HL-60 (cell line): ENCODE measurements around the gene CDH6.

ENCODE experiments used
- DNase-seq, 2 experiments: peaks; one replicate each; pipeline ENCODE4 v3.0.0-alpha.2; 2010 to 2020; ENCODE audit warnings: low read depth in 1 of 2, low spot score in 1 of 2
- H3K27ac ChIP-seq: fragments of 250-450 bp; sonication (Bioruptor Pico); replicated peaks from 2 replicates; pipeline ENCODE4 v1.5.1; 2020; ENCODE audit warnings: mild to moderate bottlenecking, moderate library complexity
- H3K27me3 ChIP-seq: fragments of 250-450 bp; sonication (Bioruptor Pico); 2 replicates; pipeline ENCODE4 v1.5.1; 2021; ENCODE audit warnings: mild to moderate bottlenecking, moderate library complexity; ENCODE audit not compliant: insufficient read depth, poor library complexity, severe bottlenecking
- H3K4me3 ChIP-seq: replicated peaks from 2 replicates; pipeline ENCODE4 v1.5.1; 2011; ENCODE audit warnings: mild to moderate bottlenecking, control low read depth, low read length; ENCODE audit not compliant: insufficient read depth
- CTCF ChIP-seq: IDR thresholded peaks from one replicate; pipeline ENCODE4 v1.5.1; 2011; ENCODE audit warnings: low read length, control low read depth, inconsistent platforms; ENCODE audit not compliant: insufficient read depth
- GABPA ChIP-seq: IDR thresholded peaks from 2 replicates; pipeline ENCODE4 v1.6.1; 2012; ENCODE audit warnings: low read depth
- POLR2AphosphoS5 ChIP-seq: IDR thresholded peaks from 2 replicates; pipeline ENCODE4 v1.6.1; 2012; ENCODE audit warnings: low read depth
- SPI1 ChIP-seq: IDR thresholded peaks from 2 replicates; pipeline ENCODE4 v1.6.1; 2012; ENCODE audit warnings: low read depth, mild to moderate bottlenecking, borderline replicate concordance
- TF ChIP-seq, protein P1 (sequence below): IDR thresholded peaks from 2 replicates; pipeline ENCODE4 v1.6.1; 2012; ENCODE audit warnings: low read depth; ENCODE audit not compliant: insufficient replicate concordance

Gene CDH6

GRCh38 chr5:31225613-31226012 is 32.1 kb downstream of the CDH6 start:
- H3K27me3 ChIP-seq: no peaks in the 10 kb centered on the region
- no peak overlapping the region for H3K4me3 ChIP-seq
- TF ChIP-seq CTCF (no peak), GABPA (no peak), SPI1 (no peak), POLR2AphosphoS5 (no peak)
- TF ChIP-seq, protein P1, sequence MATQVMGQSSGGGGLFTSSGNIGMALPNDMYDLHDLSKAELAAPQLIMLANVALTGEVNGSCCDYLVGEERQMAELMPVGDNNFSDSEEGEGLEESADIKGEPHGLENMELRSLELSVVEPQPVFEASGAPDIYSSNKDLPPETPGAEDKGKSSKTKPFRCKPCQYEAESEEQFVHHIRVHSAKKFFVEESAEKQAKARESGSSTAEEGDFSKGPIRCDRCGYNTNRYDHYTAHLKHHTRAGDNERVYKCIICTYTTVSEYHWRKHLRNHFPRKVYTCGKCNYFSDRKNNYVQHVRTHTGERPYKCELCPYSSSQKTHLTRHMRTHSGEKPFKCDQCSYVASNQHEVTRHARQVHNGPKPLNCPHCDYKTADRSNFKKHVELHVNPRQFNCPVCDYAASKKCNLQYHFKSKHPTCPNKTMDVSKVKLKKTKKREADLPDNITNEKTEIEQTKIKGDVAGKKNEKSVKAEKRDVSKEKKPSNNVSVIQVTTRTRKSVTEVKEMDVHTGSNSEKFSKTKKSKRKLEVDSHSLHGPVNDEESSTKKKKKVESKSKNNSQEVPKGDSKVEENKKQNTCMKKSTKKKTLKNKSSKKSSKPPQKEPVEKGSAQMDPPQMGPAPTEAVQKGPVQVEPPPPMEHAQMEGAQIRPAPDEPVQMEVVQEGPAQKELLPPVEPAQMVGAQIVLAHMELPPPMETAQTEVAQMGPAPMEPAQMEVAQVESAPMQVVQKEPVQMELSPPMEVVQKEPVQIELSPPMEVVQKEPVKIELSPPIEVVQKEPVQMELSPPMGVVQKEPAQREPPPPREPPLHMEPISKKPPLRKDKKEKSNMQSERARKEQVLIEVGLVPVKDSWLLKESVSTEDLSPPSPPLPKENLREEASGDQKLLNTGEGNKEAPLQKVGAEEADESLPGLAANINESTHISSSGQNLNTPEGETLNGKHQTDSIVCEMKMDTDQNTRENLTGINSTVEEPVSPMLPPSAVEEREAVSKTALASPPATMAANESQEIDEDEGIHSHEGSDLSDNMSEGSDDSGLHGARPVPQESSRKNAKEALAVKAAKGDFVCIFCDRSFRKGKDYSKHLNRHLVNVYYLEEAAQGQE: no peak
- no peak for DNase-seq
- no peak overlapping the region for H3K27ac ChIP-seq

- TF ChIP-seq CTCF (no peak), SPI1 (no peak), GABPA (no peak), POLR2AphosphoS5 (no peak)
- TF ChIP-seq, protein P1: no peak
- Histone ChIP-seq H3K27ac (no peak overlapping the region), H3K27me3 (no peaks in the 10 kb centered on the region), H3K4me3 (no peak overlapping the region)
- no peak for DNase-seq
Observed at GRCh38 chr5:31226651-31227050, 33.2 kb downstream of the CDH6 start.

DNA sequence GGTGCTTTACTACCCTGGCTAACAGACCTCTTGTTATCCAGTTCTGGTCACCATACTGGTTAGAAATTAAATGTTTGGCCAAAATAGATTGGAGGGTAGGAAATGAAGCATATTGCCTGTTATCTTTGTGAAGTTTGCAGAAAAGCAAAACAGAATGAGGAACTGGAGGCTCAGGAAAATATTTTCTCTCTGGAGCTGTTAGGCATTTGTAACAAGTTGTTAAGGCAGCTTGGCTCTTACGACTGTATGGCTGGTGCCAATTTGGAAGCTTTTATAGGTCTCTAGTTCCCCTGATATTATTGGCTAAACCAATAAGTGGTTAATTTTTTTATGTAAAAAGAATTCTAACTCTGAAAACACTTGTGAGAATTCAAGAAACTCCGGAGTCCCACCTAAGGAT is 35.8 kb downstream of the CDH6 start:
- no peak overlapping the region for H3K4me3 ChIP-seq
- H3K27me3 ChIP-seq: no peaks in the 10 kb centered on the region
- TF ChIP-seq POLR2AphosphoS5 (no peak), GABPA (no peak), SPI1 (no peak), CTCF (no peak)
- TF ChIP-seq, protein P1: no peak
- DNase-seq: no peak
- no peak overlapping the region for H3K27ac ChIP-seq
